NK-92 (cell line): ENCODE data around the gene SPATA1.
"Not testable (repeated sequence)": the region's sequence is repeated elsewhere in the genome, so short reads cannot be mapped to it uniquely, and the experiment has no call there.

Experiments
- DNase-seq: peaks from one replicate; lab custom pipeline; 2025; ENCODE audit not compliant: unreplicated experiment; lab: John Stamatoyannopoulos, UW

SPATA1 gene

DNA sequence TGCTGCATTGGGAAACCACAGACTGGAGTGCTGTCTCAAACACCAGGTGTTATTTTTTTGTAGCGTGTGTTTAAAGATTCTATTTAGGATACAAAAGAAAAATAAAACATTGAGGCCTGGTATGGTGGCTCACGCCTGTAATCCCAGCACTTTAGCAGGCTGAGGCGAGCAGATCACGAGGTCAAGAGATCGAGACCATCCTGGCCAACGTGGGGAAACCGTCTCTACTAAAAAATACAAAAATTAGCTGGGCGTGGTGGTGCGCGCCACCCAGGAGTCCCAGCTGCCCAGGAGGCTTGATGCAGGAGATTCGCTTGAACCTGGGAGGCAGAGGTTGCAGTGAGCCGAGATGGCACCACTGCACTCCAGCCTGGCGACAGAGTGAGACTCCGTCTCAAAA is 1.7 kb downstream of the SPATA1 start:
- not testable (repeated sequence) for DNase-seq

DNA sequence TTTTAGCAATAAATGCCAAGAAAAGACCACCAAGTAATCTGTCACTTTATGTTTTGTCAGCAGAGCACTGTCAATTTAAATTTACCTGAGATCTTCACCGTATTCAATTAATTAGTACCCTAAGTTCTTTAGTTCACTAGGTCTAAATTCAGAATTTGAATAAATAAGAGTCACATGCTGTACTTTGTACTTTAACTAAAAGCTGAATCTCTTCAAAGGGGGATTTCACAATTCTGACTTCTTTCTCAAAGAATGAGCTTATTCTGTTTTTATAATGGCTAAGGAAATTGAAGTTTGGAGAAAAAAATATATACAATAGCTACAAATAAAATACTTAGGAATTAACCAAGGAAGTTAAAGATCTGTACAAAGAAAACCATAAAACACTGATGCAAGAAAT is 2.3 kb downstream of the SPATA1 start:
- DNase-seq, result no peak

DNA sequence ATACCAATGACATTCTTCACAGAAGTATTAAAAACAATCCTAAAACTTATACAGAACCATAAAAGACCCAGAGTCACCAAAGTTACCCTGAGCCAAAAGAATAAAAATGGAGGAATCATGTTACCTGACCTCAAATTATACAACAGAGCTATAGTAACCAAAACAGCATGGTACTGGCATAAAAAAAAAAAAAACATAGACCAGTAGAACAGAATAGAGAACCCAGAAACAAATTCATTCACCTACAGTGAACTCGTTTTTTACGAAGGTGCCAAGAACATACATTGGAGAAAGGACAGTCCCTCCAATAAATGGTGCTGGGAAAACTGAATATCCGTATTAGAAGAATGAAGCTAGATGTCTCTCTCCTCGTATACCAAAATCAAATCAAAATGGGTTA is 2.8 kb downstream of the SPATA1 start:
- DNase-seq, result no peak

DNA sequence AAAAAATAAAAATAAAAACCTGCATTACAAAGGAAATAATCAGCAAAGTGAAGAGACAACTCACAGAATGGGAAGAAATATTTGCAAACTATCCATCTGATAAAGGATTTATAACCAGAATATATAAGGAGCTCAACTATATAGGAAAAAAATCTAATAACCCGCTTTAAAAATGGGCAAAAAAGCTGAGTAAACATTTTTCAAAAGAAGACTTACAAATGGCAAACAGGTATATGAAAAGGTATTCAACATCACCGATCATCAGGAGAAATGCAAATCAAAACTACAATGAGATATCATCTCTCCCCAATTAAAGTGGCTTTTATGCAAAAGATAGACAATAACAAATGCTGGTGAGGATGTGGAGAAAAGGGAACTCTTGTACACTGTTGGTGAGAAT is 4.0 kb downstream of the SPATA1 start:
- no peak for DNase-seq

DNA sequence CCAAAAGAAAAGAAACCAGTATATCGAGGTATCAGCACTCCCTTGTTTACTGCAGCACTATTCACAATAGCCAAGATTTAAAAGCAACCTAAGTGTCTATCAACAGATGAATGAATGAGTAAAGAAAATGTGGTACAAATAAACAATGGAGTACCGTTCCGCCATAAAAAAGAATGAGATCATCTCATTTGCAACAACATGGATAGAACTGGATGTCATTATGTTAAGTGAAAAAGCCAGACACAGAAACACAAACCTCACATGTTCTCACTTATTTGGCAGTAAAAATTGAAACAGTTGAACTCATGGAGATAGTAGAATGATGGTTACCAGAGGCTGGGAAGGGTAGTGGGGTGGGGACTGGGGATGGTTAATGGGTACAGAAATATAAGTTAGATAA is 4.5 kb downstream of the SPATA1 start:
- no peak for DNase-seq

DNA sequence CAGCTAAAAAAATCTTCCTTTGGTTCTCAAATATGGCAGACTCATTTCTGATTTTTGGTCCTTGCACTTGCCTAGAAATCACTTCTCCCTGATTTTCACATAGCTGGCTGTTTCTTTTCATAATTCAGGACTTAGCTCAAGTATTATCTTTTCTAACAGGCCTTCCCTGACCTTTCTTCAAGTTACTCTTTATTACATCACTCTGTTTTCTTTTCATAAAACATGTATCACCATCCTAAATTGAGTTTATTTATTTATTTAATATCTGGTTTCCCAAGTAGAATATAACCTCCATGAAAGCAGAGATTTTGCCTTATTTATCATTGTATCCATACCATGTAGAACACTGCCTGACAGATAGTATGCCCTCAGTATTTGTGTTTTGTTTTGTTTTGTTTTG is 18.4 kb downstream of the SPATA1 start:
- no peak for DNase-seq

DNA sequence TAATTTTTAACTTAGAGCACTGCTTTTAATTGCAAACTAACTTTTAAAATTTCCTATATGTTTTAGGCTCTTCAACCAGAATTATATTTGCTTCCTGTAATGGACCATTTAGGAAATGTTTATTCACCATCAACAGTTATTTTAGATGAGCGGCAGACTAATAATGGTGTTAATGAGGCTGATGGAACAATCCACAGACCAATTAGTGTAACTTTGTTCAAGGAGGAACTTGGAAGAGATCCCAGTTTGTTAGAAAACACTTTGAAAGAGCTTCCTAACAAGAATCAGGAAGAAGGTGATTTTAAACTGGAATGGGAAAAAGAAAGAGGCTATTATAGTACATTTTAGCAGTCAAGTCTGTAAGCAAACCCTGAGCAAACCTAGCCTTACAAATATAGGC is 19.6 kb downstream of the SPATA1 start:
- DNase-seq, result no peak

DNA sequence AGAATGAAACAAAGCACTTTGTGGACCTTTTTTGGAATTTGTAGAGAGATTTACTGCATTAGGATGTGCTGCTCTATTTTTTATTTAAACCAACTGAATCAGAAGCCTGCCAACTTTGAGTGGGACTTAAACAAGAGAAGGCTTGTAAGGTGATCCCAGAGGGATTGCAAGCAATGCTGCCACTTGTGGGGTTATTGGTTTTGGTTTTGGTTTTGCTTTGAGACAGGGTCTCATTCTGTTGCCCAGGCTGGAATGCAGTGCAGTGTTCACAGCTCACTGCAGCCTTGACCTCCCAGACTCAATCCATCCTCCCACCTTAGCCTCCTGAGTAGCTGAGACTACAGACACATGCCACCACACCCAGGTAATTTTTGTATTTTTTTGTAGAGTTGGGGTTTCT is 32.4 kb downstream of the SPATA1 start:
- no peak for DNase-seq

DNA sequence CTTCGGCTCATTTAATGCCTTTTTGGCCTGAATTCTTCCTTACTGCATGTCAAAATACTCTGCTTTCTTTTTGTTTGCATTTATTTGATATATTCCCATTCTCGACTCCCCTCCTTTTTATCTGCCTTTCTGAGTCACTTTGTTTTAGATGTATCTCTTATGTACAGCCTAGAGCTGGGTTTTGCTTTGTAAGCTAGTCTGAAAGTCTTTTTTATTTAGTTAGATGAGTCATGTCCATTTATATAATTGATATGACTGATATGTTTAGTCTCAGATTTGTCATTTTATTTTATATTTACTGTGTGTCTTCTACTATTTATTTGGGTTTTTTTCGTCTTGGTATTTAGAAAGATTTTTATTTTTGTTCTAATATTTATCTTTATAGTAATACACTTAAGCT is 33.8 kb downstream of the SPATA1 start:
- DNase-seq, result no peak

DNA sequence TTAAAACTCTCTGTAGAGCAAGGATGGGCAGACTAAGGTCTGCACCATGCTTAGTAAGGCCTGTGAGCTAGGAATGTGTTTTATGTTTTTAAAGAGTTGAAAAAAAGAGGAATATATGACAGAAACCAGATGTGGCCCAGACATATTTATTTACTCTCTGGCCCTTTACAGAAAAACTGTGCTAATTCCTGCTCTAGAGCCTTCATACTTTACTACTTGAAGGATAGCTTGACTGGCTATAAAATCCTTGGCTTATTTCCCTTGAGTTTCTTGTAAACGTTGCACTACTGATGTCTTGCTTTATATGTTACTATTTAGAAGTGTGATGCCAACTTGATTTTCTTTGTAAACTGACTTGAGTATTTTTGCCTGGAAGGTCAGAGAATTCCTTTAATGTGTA is 34.6 kb downstream of the SPATA1 start:
- no peak for DNase-seq

DNA sequence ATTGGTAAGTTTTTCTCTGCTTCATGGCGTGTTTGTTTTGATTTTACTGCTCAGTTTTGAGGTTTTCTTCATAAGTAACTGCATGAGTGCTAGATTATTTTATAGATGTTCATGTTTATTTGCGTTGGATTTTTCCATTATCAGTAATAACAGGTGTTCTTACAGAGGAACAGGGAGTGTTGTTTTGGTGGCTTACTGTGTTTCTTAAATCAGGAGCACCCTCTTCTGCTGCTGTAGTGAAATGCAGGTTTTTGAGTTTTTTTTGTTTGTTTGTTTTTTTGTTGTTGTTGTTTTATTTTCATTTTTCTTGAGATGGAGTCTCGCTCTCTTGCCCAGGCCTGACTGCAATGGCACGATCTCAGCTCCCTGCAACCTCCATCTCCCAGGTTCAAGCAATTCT is 35.5 kb downstream of the SPATA1 start:
- DNase-seq, result no peak

DNA sequence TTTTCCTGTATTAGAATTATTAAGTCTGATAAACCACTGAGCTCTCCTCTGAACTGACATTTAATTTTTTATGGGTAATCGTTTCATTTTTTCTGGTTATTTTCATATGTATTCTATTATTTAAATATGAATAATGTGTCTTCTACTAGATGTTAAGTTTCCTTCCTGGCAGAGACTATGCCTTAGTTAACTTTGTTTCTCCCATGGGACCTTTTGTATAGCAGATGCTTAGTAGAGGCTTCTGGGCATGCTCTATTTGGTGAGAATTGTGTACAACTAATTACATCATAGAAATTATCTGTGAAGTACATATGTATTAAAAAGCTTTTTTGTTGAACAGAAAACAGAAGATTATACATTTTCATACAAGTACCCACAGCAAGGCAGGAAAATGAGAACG is 44.6 kb downstream of the SPATA1 start:
- DNase-seq, result no peak

DNA sequence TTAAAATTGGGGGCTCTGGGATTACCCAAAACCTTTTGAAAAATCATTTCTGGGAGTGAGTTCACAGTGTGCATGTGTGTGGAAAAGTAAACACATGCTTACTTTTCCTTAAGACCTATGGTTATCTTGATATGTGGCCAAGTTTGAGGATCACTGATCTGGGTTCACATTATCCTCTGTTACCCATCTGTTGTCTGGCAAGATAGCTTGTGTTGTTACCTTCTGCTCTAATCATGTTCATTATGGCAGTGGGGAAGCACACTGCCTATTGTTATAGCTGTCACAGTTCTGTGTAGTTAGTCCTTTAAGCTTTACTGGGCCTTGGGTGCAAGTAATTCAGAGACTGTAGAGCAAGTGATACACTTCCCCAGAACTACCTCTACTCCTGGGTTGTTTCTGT is 63.0 kb downstream of the SPATA1 start:
- DNase-seq, result no peak

DNA sequence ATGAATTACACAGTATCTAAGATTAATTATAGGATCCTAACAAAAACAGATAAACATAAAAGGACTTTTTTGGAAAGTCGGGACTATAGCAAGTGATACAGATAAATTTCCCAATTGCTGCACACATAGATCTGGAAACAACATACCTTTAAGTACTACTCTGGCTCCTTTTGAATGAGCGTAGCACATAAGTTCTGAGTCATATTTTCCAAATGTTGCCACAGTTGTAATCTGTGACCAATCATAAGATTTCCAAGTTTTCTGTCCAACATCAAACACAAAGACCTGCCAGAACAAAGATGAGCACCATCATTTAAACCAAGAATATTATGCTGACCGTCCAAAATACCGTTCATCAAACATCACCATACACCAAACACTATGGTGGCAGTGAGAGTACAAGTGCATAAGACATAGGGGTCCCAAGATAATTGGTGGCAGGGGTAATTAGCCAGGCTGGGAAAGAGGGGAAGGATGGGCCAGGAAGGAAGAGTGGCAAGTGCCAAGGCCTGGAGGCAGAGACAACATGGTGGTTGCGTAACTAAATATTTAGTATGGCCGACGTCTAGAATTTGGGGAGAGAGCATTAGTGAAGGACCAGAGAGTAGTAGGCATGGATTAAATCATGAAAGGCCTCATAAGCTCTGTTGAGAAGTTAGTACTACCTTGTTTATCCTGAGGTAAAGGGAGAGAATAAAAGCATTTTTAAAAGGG is 64.4 kb downstream of the SPATA1 start:
- no peak for DNase-seq

DNA sequence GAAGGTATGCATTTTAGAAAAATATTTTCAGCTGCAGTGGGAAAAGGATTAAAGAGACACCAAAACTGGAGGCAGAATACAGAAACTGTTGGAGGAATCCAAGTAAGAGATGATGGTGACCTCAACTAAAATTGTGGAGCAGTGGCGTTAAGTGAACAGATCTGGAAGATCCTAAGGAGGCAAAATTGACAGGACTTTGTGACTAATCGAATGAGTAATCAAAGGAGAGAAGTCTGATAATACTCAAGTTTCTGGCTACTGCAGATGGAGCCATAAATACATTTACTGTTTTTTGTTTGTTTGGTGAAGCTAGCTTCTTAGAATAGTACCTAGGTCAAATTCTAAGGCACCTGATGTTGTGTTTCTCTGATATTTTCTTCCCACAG is 65.0 kb downstream of the SPATA1 start:
- no peak for DNase-seq

DNA sequence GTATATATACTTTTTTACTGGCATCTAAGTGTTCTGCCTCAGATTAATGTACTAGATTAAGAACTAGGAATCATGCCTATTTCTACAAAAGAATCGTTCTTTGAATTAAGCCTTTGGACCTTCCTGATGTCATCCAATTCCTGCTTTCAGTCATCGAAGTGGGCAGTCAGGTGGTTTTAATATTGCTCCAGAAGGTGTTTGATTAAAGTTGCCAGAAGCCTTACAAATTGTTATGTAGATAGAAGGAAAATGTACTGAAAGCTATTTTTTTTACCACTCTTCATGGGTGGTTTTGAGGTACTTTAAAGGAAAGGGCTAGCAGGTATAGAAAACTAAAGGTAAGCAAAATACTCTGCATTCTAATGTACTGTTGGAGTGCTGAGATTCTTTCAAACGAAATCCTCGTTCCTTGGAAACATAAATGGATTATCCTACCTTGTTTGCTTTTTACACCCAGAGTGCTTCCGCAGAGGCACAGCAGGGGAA is 67.3 kb downstream of the SPATA1 start:
- no peak for DNase-seq

DNA sequence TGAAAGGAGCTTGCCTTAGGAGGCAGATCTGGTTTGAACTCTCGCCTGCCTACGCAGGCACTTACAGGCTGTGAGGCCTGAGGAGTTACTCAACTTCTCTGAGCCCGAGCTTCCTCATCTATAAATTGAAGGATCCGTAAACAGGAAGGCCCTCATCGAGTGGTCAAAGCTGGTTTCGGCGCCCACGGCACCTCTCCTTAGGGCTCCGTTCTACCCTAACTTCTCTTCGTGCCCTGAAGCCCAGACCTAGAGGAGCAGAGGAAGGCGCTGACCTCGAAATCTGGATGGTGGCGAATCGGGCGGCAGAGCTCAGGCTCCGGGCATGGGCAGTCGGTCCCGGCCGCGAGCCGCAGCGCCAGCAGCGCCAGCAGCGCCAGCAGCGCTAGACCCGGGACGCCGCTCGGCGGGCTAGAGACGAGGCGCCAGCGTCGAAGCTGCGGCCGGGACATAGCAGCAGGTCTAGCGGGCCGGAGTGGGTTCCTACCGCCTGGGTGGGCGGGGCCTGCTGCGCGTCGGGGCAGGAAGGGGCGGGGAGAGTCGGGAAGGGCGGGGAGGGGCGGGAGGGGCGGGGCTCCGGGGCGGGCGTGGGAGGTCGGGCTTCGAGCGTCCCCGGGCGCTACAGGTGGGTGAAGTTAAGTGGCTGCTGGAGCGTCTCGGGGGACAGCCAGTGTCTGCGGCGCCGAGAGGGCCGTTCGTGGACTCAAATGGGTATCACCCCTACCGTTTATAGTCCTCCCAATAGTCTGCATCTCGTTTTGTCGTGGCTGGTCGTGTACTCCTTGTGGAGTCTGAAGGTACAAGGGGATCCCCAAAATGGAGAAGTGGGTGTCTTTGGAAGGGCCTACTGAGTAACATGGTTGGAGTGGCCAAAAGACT is 68.0 kb downstream of the SPATA1 start, which contains the start of gene CTBS:
CTBS (minus strand) TSS at position 474 of the 876 bp plus-strand sequence; CDS start at position 449, 25 bp downstream.
- peak; percentile 17 for DNase-seq

DNA sequence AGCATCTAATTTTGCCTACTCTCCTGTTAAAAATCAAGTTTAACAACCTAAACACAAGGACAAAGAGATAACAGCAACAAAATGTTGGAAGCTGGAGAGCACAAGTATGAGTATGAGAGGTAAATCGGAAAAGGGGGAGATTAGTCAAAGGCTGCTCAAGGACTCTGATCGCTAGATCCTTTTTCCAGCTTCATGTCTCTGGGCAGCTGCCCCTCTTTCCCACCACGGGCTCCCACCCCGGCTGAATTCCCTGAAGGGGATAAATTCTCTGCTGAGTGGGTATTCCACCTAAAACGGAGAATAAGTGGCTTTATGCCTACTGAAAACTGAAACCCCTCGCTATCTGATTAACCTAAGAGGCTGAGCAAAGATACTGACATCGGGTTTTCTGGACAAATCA is 68.8 kb downstream of the SPATA1 start:
- DNase-seq, result no peak

DNA sequence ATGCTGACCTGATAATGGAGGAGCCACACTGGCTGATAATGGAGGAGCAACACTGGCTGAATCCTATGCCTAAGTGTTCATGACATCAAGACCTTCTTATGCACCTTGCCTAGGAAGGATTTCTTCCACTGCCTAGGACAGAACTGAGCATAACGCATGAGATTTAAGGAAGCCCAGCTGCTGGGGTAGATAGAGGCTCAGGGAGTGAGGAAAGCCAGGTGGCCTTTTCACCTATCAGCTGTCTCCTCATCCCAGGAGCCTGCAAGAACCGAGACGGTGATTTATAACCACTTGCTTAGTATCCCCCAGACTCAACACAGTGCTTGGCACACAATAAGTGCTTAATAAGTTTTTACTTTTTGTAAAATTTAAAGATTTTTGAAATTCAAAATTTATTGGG is 75.5 kb downstream of the SPATA1 start:
- no peak for DNase-seq

DNA sequence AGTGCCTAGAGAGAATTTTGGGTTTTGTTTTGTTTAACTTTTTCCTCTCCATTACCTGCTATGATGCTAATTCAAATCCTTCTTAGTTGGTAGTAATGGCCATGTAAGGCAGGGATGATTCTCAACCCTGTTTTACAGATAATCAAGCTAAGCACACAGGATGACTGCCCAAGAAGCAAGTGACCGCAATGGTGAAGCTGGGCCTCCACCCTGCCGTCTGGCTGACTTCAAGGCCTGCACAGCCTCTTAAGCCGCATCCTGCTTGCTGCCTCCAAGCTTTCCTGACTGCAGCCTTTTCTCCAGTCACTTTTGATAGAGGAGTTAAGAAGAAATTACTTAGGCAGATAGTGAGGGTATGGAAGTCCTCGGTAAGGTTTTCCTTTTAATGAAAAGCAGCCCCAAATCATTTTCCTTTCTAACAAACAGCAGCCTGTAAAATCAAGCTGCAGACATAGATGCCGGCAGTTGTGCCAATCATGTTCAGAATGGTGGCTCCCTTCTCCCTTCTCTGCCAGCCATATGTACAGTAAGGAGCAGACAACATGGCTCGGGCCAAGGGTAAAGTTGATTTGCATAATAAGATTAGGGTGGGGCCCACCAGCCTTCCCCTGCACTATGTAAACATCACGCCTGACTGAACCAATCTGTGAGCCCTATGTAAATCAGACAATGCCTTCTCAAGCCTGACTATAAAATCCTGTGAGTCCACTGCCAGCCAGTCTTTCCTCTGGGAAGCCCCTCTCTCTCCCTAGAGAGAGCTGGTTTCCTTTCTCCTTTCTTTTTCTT is 76.8 kb downstream of the SPATA1 start:
- DNase-seq, result no peak

DNA sequence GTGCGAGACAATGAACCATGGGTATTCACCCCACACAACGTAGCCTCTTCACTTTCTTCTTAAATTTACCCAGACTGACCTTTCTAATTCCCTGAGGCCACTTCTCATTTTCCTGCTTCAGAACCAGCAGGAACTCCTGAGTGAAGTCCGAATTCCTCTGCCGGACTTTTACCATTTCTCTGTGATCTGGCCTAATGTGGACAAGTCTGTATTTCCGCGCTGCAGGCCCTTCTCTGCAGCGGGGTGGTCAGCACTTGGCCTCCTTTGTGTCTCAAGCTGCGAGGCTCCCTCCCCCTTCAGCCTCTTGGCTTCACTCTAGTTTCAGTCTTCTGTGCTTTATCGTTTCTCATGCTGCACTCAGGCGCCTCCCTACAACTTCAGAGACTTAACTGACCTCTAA is 77.5 kb downstream of the SPATA1 start:
- no peak for DNase-seq

DNA sequence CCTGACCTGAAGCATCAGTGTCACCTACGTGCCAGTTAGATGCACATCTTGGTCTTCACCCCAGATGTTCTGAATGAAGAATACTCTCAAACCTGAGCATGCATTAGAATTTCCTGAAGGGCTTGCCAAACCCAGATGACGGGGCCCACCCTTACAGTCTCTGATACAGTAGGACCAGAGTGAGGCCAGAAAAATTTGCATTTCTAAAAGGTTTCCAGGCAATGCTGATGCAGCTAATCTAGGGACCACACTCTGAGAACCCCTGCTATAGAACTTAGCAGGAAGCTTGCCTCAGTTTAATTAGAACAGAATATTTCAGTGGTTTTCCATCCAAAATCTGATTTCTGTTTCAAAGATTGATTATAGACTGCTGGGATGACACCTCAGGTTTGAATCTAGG is 77.9 kb downstream of the SPATA1 start:
- DNase-seq, result no peak
